ENCODE measurements around the gene STON1.

Gene STON1

GRCh38 chr2:48567671-48568070 is 37.7 kb downstream of the STON1 start:
- TF ChIP-seq, protein P1, sequence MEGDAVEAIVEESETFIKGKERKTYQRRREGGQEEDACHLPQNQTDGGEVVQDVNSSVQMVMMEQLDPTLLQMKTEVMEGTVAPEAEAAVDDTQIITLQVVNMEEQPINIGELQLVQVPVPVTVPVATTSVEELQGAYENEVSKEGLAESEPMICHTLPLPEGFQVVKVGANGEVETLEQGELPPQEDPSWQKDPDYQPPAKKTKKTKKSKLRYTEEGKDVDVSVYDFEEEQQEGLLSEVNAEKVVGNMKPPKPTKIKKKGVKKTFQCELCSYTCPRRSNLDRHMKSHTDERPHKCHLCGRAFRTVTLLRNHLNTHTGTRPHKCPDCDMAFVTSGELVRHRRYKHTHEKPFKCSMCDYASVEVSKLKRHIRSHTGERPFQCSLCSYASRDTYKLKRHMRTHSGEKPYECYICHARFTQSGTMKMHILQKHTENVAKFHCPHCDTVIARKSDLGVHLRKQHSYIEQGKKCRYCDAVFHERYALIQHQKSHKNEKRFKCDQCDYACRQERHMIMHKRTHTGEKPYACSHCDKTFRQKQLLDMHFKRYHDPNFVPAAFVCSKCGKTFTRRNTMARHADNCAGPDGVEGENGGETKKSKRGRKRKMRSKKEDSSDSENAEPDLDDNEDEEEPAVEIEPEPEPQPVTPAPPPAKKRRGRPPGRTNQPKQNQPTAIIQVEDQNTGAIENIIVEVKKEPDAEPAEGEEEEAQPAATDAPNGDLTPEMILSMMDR (IDR thresholded peaks at IDR 0.05; ENCODE audit: control insufficient read depth, extremely low read depth, insufficient read depth), result no peak
- no peak for DNase-seq (ENCODE audit: low read depth)
- no peak overlapping the region for H3K4me3 ChIP-seq (ENCODE audit: low read depth, low read length)

DNA sequence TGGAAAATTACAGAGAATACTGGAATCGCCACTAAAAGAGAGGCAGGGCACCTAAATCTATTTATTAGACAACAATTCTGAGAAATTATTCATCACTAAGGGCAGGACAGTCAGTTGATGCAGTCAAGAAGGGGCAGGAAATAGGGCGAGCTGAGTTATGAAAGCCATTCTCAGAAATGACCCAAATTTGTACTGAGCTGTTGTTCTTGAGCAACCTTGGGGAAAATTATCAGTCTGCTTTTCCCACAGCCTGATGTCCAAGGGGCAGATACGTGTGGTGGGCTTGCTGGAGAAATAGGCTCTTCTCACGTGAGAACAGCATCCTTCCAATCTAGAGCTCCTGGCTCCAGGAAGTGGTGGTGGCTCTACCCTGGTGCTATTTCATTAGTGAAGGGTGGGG is 38.6 kb downstream of the STON1 start:
- TF ChIP-seq, protein P1 (IDR thresholded peaks at IDR 0.05; ENCODE audit: control insufficient read depth, extremely low read depth, insufficient read depth), result no peak
- H3K4me3 ChIP-seq (ENCODE audit: low read depth, low read length), result no peak overlapping the region
- DNase-seq (ENCODE audit: low read depth), result no peak

GRCh38 chr2:48569433-48569832 is 39.5 kb downstream of the STON1 start:
- DNase-seq (ENCODE audit: low read depth), result no peak
- no peak overlapping the region for H3K4me3 ChIP-seq (ENCODE audit: low read depth, low read length)
- TF ChIP-seq, protein P1 (IDR thresholded peaks at IDR 0.05; ENCODE audit: control insufficient read depth, extremely low read depth, insufficient read depth), result no peak

- H3K4me3 ChIP-seq (ENCODE audit: low read depth, low read length), result no peak overlapping the region
- TF ChIP-seq, protein P1 (IDR thresholded peaks at IDR 0.05; ENCODE audit: control insufficient read depth, extremely low read depth, insufficient read depth), result no peak
- no peak for DNase-seq (ENCODE audit: low read depth)
These were observed 42.9 kb downstream of the STON1 start for GRCh38 chr2:48572816-48573215.

DNA sequence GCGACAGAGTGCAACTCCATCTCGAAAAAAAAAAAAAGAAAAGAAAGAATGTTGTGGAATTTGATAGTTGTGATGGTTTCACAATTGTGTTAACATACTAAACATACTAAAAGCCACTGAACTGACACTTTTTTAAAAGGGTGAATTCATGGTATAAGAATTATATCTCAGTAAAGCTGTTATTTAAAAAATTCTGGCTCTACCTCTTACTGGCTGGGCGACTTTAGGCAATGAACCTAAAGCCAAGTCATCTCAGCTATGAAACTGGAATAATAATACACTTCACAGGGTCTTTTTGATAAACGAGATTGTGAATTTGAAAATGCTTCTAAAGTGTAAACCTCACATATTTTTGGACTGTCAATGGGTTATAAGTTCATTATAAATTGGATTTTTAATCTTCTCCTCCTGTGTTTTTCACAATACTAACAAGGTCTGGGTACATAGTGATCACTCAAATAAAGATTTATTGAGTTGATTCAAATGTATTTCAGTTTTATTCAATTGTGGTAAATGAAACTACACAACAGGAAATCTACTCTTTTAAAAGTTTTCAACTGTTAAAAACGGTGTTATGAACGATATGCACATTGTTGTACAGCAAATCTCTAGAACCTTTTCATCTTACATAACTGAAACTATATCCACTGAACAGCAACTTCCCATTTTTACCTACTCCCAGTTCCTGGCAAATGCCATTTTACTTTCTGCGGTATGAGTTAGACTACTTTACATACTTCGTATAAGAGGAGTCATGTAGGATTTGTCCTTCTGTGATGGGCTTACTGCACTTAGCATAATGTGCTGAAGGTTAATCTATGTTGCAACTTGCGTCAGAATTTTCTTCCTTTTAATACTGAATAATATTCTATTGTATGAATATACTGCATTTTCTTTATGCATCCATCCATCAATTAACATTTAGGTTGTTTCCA is 44.7 kb downstream of the STON1 start:
- no peak for DNase-seq (ENCODE audit: low read depth)
- TF ChIP-seq, protein P1 (IDR thresholded peaks at IDR 0.05; ENCODE audit: control insufficient read depth, extremely low read depth, insufficient read depth), result no peak
- no peak overlapping the region for H3K4me3 ChIP-seq (ENCODE audit: low read depth, low read length)

- DNase-seq (ENCODE audit: low read depth), result no peak
These were observed 48.4 kb downstream of the STON1 start for GRCh38 chr2:48578313-48578712.

More at GRCh38 chr2:48578313-48578712, 48.4 kb downstream of the STON1 start:
- H3K4me3 ChIP-seq (ENCODE audit: low read depth, low read length), result no peak overlapping the region
- TF ChIP-seq, protein P1 (IDR thresholded peaks at IDR 0.05; ENCODE audit: control insufficient read depth, extremely low read depth, insufficient read depth), result no peak

Measured in LNCaP clone FGC (cell line).